ENCODE data around the gene LSP1.
"Not testable (repeated sequence)": the region's sequence is repeated elsewhere in the genome, so short reads cannot be mapped to it uniquely, and the experiment has no call there.

DNA sequence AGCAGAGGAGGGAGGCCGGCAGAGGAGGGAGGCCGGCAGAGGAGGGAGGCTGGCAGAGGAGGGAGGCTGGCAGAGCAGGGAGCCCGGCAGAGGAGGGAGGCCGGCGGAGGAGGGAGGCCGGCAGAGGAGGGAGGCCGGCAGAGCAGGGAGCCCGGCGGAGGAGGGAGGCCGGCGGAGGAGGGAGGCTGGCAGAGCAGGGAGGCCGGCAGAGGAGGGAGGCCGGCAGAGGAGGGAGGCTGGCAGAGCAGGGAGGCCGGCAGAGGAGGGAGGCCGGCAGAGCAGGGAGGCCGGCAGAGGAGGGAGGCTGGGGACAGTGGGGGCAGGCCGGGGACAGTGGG, 20.9 kb downstream of the LSP1 start:
- TF ChIP-seq POLR2A, POLR2AphosphoS5 (IDR thresholded peaks at IDR 0.05; ENCODE audit: low read depth, low read length): not testable (repeated sequence)

Data from GM12891 (cell line).